Mesenchymal stem cell (in vitro differentiated cells and primary cell): Measurements from ENCODE around the gene SAFB2.

Experiments
- DNase-seq: peaks from one replicate; pipeline ENCODE4 v3.0.0-alpha.2; 2013
- H2AFZ ChIP-seq: one replicate; pipeline ENCODE4 v1.6.1; 2013; ENCODE audit warnings: low read depth, mild to moderate bottlenecking, control low read depth, inconsistent platforms, low read length, moderate library complexity
- H2AK5ac ChIP-seq: 2 replicates; pipeline ENCODE4 v1.6.1; 2013; ENCODE audit warnings: low read length, moderate library complexity, mild to moderate bottlenecking, inconsistent platforms; ENCODE audit not compliant: severe bottlenecking
- H2BK120ac ChIP-seq: one replicate; pipeline ENCODE4 v1.6.1; 2013; ENCODE audit warnings: low read depth, mild to moderate bottlenecking, inconsistent platforms, low read length, moderate library complexity
- H2BK12ac ChIP-seq, 2 experiments: one replicate each; pipeline ENCODE4 v1.6.1; 2013; ENCODE audit warnings: inconsistent platforms in 2 of 2, low read length in 2 of 2, mild to moderate bottlenecking in 2 of 2, moderate library complexity in 2 of 2, control low read depth in 1 of 2
- H2BK15ac ChIP-seq: one replicate; pipeline ENCODE4 v1.6.1; 2013; ENCODE audit warnings: mild to moderate bottlenecking, low read depth, inconsistent platforms; ENCODE audit not compliant: poor library complexity, severe bottlenecking
- H2BK5ac ChIP-seq: 2 replicates; pipeline ENCODE4 v1.6.1; 2013; ENCODE audit warnings: low read depth, mild to moderate bottlenecking, low read length, control low read depth, inconsistent platforms; ENCODE audit not compliant: poor library complexity, severe bottlenecking
- H3K14ac ChIP-seq, 2 experiments: one replicate each; pipeline ENCODE4 v1.6.1; 2013; ENCODE audit warnings: inconsistent platforms in 2 of 2, low read length in 2 of 2, control low read depth in 1 of 2, mild to moderate bottlenecking in 1 of 2, moderate library complexity in 1 of 2
- H3K18ac ChIP-seq, 2 experiments: one replicate each; pipeline ENCODE4 v1.6.1; 2013; ENCODE audit warnings: inconsistent platforms in 2 of 2, low read length in 2 of 2, control low read depth in 1 of 2, low read depth in 1 of 2, mild to moderate bottlenecking in 1 of 2
- H3K23ac ChIP-seq, 2 experiments: one replicate each; pipeline ENCODE4 v1.6.1; 2013; ENCODE audit warnings: inconsistent platforms in 2 of 2, low read length in 2 of 2, mild to moderate bottlenecking in 2 of 2, moderate library complexity in 2 of 2, control low read depth in 1 of 2
- H3K27ac ChIP-seq: 2 replicates; pipeline ENCODE4 v1.5.1; 2013; ENCODE audit warnings: mild to moderate bottlenecking, moderate library complexity, low read length, control low read depth, inconsistent platforms; ENCODE audit not compliant: poor library complexity, severe bottlenecking
- H3K27me3 ChIP-seq, 2 experiments: 2 replicates each; pipeline versions ENCODE4 v1.6.1 to v1.7.0; 2013; ENCODE audit warnings: low read length in 2 of 2, mild to moderate bottlenecking in 2 of 2, moderate library complexity in 2 of 2, control low read depth in 1 of 2, inconsistent platforms in 1 of 2; ENCODE audit not compliant: control insufficient read depth in 1 of 2, insufficient read depth in 1 of 2
- H3K36me3 ChIP-seq, 2 experiments: 2 replicates each; pipeline versions ENCODE4 v1.6.1 to v1.7.0; 2013; ENCODE audit warnings: low read length in 2 of 2, control low read depth in 1 of 2, inconsistent platforms in 1 of 2, low read depth in 1 of 2, mild to moderate bottlenecking in 1 of 2; ENCODE audit not compliant: insufficient read depth in 2 of 2, control insufficient read depth in 1 of 2
- H3K4ac ChIP-seq, 2 experiments: one replicate each; pipeline ENCODE4 v1.6.1; 2013; ENCODE audit warnings: inconsistent platforms in 2 of 2, low read length in 2 of 2, mild to moderate bottlenecking in 2 of 2, moderate library complexity in 2 of 2, control low read depth in 1 of 2, low read depth in 1 of 2
- H3K4me1 ChIP-seq: 2 replicates; pipeline ENCODE4 v1.6.1; 2013; ENCODE audit warnings: low read depth, low read length, control low read depth; ENCODE audit not compliant: control insufficient read depth, insufficient read depth
- H3K4me2 ChIP-seq: 2 replicates; pipeline ENCODE4 v1.6.1; 2013; ENCODE audit warnings: low read length, mild to moderate bottlenecking, inconsistent platforms; ENCODE audit not compliant: poor library complexity, severe bottlenecking
- H3K4me3 ChIP-seq, 2 experiments: 2 replicates each; pipeline versions ENCODE4 v1.5.1 to v1.7.0; 2013; ENCODE audit warnings: low read length in 2 of 2, mild to moderate bottlenecking in 2 of 2, control low read depth in 1 of 2, low read depth in 1 of 2; ENCODE audit not compliant: insufficient read depth in 1 of 2
- H3K79me1 ChIP-seq: replicated peaks from 2 replicates; pipeline ENCODE4 v1.6.1; 2013; ENCODE audit warnings: mild to moderate bottlenecking, control low read depth, low read length, inconsistent platforms; ENCODE audit not compliant: poor library complexity, severe bottlenecking
- H3K9ac ChIP-seq: 2 replicates; pipeline ENCODE4 v1.7.0; 2013; ENCODE audit warnings: mild to moderate bottlenecking, low read length, moderate library complexity
- H3K9me3 ChIP-seq: 2 replicates; pipeline ENCODE4 v1.7.0; 2013; ENCODE audit warnings: mild to moderate bottlenecking, low read length; ENCODE audit not compliant: control insufficient read depth
- H4K8ac ChIP-seq: one replicate; pipeline ENCODE4 v1.6.1; 2013; ENCODE audit warnings: inconsistent platforms, mild to moderate bottlenecking, low read length, moderate library complexity
- H4K91ac ChIP-seq: one replicate; pipeline ENCODE4 v1.6.1; 2013; ENCODE audit warnings: mild to moderate bottlenecking, low read length, inconsistent platforms
- WGBS: methylation state at CpG from one replicate; pipeline ENCODE4 v1.1.7; 2013; ENCODE audit warnings: mixed read lengths; 5-methylcytosine and 5-hydroxymethylcytosine counted together

The SAFB2 gene

GRCh38 chr19:5651361-5651760 is 28.8 kb upstream of the SAFB2 start:
- Histone ChIP-seq H3K4ac (no peak overlapping the region), H3K4me2 (no peak overlapping the region), H3K18ac (no peak overlapping the region), H2BK15ac (no peak overlapping the region), H2BK5ac (no peak overlapping the region), H3K9me3 (no peaks in the 10 kb centered on the region), H3K9ac (no peak overlapping the region), H3K79me1 (peaks cover 48% of the 10 kb centered on the region), H3K4me3 (no peak overlapping the region), H3K27me3 (no peaks in the 10 kb centered on the region), H2AK5ac (no peak overlapping the region), H2BK12ac (no peak overlapping the region), H4K91ac (no peak overlapping the region), H3K27ac (no peak overlapping the region), H3K14ac (no peak overlapping the region), H3K36me3 (peaks cover 72 to 89% of the 10 kb centered on the region in 2 experiments), H2BK120ac (no peak overlapping the region), H3K4me1 (peaks cover 1% of the 10 kb centered on the region), H2AFZ (no peak overlapping the region), H3K23ac (no peak overlapping the region), H4K8ac (no peak overlapping the region)
- 97% methylated on average over 5 of the region's 5 CpGs for WGBS
- DNase-seq, result no peak

GRCh38 chr19:5648464-5648863 is 25.9 kb upstream of the SAFB2 start:
- Histone ChIP-seq H2AK5ac (no peak overlapping the region), H3K79me1 (peaks cover 44% of the 10 kb centered on the region), H3K18ac (no peak overlapping the region), H3K36me3 (peaks cover 57 to 90% of the 10 kb centered on the region in 2 experiments), H3K4me3 (no peak overlapping the region), H3K4me1 (peaks cover 3% of the 10 kb centered on the region), H2BK12ac (no peak overlapping the region), H3K9me3 (no peaks in the 10 kb centered on the region), H3K4me2 (no peak overlapping the region), H2BK120ac (no peak overlapping the region), H2BK5ac (no peak overlapping the region), H4K8ac (no peak overlapping the region), H3K23ac (no peak overlapping the region), H3K9ac (no peak overlapping the region), H2AFZ (no peak overlapping the region), H3K4ac (no peak overlapping the region), H3K14ac (no peak overlapping the region), H2BK15ac (no peak overlapping the region), H4K91ac (no peak overlapping the region), H3K27ac (no peak overlapping the region), H3K27me3 (no peaks in the 10 kb centered on the region)
- no peak for DNase-seq
- WGBS, result 93% methylated on average over 3 of the region's 11 CpGs

DNA sequence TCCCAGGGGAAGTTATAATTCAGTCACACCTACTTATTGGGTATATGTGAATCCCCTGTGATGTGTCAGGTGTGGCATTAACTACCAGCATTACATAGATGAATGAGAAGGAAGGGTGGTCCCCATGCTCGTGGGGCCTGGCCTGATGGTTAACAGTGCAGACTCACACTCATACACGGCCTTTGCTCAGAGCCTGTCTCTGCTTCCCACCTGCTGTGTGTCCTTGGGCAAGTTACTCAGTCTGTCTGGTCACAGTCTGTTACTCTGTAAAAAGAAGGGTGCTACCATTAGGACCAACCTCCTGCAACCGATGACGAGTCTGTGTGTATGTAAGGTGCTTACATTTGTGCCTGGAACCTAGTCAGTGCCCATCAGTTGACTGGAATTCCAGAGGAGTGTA is 24.1 kb upstream of the SAFB2 start:
- H3K79me1 ChIP-seq, result peaks cover 39% of the 10 kb centered on the region
- DNase-seq, result no peak
- no peak overlapping the region for H2BK5ac ChIP-seq
- H2BK12ac ChIP-seq, result no peak overlapping the region
- H3K27ac ChIP-seq, result no peak overlapping the region
- no peak overlapping the region for H2BK120ac ChIP-seq
- no peak overlapping the region for H3K14ac ChIP-seq
- H3K4me1 ChIP-seq, result peaks cover 3% of the 10 kb centered on the region
- no peak overlapping the region for H2AFZ ChIP-seq
- H4K91ac ChIP-seq, result no peak overlapping the region
- H2BK15ac ChIP-seq, result no peak overlapping the region
- H3K23ac ChIP-seq, result no peak overlapping the region
- H2AK5ac ChIP-seq, result no peak overlapping the region
- H3K9me3 ChIP-seq, result no peaks in the 10 kb centered on the region
- WGBS, result 99% methylated on average over 4 of the region's 4 CpGs
- no peak overlapping the region for H3K4me2 ChIP-seq
- no peak overlapping the region for H3K4ac ChIP-seq
- H3K27me3 ChIP-seq, result no peaks in the 10 kb centered on the region
- H3K9ac ChIP-seq, result no peak overlapping the region
- H3K18ac ChIP-seq, result no peak overlapping the region
- peaks cover 44 to 90% of the 10 kb centered on the region in 2 experiments for H3K36me3 ChIP-seq
- H4K8ac ChIP-seq, result no peak overlapping the region
- H3K4me3 ChIP-seq, result no peak overlapping the region

GRCh38 chr19:5645409-5645808 is 22.8 kb upstream of the SAFB2 start:
- Histone ChIP-seq H3K4ac (no peak overlapping the region), H3K79me1 (peaks cover 28% of the 10 kb centered on the region), H3K27me3 (no peaks in the 10 kb centered on the region), H2BK120ac (no peak overlapping the region), H3K4me3 (no peak overlapping the region), H3K9ac (no peak overlapping the region), H3K23ac (no peak overlapping the region), H2BK15ac (no peak overlapping the region), H2BK5ac (no peak overlapping the region), H3K4me2 (no peak overlapping the region), H2BK12ac (no peak overlapping the region), H3K18ac (no peak overlapping the region), H2AK5ac (no peak overlapping the region), H4K8ac (no peak overlapping the region), H3K14ac (no peak overlapping the region), H3K27ac (no peak overlapping the region), H3K9me3 (no peaks in the 10 kb centered on the region), H3K36me3 (peaks cover 43 to 84% of the 10 kb centered on the region in 2 experiments), H4K91ac (no peak overlapping the region), H2AFZ (no peak overlapping the region), H3K4me1 (peaks cover 3% of the 10 kb centered on the region)
- DNase-seq, result no peak
- 95% methylated on average over 5 of the region's 5 CpGs for WGBS
